Measurements from ENCODE around the gene TFAP2C.
"Not testable (repeated sequence)": the region's sequence is repeated elsewhere in the genome, so short reads cannot be mapped to it uniquely, and the experiment has no call there.

The TFAP2C gene

DNA sequence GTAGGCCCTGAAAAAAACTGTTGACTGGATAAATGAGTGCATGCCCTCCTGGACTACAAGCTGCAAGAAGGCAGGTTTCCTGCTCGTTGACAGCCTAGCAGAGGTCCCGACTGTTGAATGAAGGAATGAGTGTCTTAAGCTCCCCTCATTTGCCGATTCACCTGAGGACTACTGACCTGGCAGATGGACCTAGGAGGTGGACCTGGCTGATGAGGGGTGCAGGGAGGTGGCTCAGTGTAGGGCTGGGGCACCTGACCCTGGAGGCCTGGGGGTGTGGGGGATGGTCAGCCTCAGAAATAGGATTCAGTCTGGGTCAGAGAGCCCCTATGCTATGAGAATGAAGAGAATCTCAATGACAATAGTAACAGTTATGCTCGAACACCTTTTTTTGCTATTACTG is 11.6 kb upstream of the TFAP2C start:
- no peak for DNase-seq

DNA sequence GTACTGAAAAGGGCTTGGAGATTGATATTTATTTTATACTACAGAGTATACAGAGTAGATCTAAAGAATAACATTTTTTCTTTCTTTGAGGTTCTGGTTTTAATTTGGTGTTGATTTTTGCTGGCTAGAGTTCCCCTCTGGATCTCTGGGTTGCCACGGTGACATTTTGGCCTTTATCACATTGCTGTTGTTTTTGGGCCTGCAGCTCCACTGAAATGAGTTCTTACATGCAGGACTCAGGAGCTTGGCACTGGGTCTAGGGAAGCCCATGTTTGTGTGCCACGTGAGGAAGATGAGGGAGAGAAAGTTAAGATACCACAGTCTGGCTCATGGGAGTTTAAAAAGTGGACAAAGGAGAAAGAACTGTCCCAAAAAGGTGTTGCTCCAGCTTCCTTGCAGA is 7.4 kb upstream of the TFAP2C start:
- DNase-seq = no peak

DNA sequence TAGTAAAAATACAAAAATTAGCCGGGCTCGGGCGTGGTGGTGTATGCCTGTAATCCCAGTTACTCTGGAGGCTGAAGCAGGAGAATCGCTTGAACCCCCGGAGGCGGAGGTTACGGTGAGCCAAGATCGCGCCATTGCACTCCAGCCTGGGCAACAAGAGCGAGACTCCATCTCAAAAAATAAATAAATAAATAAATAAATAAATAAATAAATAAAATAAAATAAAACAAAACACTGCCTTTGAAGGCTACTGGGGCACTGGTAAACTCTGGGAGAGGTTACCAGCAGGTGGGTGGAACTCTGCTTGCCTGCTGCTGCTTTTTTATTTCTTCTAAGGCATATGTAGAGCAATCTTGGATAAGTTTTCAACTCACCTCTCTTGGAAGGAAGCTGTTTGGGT is 5.2 kb upstream of the TFAP2C start:
- not testable (repeated sequence) for DNase-seq

DNA sequence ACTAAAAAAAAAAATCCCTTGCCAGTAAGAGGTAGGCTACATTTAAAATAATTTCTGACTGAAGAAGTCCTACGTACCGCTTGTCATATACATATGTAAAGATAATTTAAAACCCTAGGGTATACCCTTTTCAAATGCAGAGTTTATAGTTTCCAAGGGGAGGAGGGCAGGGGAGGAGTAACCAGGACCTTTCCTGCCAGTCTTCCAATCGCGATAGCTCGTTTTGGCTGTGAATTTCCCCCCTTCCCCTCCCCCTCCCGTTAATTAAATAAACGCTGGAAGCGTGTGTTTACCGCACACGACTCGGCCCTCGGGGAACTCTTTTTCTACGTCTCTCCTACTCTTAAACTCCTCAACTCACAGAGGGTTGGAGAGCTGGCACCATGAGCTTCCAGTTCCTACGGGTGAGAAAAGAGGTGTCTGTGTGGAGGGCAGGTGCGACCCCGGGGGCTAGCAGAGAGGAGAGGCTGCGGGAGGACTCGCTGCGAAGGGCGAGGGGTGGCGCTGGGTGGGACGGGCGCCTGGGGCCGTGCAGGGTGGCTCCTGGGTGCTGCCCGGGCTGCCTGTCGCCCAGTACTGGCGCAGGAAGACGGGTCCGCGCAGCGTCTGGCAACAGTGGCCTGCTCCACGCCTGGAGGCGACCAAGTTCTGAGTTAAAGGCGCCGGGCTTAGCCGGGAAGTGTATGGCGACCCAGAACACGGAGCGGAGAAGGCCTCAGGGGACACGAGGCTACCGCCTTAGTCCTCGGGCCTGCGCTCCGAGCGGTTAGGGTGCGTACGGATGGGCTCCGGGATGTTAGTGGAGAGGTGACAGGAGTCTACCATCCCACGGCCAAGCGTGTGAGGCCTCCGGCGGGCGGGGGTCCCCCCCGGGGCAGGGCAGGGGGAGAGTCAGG is 4.1 kb upstream of the TFAP2C start:
- no peak for DNase-seq

DNA sequence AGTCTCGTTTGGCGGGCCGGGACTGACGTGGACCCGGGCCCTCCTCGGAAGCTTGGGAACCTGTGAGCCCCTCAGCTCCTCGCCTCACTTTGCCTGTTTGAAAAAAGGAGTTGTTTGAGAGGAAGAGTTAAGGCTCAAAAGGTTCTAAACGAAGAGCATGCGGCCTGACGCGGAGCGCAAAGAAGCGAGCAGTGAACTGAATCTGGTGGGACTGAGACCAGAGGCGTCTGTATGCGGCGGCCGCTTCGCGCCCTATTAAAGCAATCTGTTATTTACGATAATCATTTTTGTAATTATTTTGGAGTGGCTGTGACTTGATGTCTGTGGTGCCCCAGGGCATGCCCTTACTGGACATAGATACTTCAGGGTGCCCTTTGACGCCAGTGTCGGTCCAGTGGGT is 3.3 kb upstream of the TFAP2C start:
- DNase-seq = no peak

DNA sequence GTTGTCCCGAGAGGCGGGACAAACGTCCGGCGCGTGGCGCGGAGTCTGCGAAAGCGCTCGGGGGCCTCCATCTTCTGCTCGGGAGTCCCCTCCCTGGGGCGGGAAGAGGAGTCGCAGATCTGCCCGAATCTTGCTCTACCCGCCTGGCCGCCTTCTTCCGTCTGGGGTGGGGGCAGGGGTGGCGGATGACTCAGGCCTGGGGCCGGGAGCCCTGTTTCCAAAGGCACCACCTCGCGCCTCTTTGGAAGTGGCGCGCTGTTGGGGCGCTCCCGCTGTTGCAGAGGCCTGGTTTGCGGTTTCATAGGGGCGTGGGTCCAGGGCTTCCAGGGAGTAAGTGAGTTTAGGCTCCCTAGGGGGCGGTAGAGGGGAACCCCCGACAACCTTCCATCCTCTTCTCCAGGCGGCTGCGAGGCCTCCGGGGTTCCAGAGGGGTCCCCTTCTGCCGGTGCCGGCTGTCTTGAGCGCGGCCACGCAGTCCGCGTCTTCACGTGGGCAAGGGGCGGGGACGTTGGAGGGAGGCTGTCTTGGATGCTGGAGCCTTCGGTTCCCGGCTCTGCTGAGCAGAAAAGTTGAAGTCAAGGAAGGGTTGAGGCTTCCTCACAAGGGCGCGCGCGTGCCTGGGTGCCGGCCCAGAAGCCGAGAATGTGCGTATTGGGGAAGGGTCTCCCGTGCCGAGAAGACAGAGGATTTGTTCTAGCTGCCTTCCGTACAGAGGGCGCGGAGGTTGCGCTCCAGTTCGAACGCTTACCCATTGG is 2.6 kb upstream of the TFAP2C start:
- DNase-seq = no peak

DNA sequence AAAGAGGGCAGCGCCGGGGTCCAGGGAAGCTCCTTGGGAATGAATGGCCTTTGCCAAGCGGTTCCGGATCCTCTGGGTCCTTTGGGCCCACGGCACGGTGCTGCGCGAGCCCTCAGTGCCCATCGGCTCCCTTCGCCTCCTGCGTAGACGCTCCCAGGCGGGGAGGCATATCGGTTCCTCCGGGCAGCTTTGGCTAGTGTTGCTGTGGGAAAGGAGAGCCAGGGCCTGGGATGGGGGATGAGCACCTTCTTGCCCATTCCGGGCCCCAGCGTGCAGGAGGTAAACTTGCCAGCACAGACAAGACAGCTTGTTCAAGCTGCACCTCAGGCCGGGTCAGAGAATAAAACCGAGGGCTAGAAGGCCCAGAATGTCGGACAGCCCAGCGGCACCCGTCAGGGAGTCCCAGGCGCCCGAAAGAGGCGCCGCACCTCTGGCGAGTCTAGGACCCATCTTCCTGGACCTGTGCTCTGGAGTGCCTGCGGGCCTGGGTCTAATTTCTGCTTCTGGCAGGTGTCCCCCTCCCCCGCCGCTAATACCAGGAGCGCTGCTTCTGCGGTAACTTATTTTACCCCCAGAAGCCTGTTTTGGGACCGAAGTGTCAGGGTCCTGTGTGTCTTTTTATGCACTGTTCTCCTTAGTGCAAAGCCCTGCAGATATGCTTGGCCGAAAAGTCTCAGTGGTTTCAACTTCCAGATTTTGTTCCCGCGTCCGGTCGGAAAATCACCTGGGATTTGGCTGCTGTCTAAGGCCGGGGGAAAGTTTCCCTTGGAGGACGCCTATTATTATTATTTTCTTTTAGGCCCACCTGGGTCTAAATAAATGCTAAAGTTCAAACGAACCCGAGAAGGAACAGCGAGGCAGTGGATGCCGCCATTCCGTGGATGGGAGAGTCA is 1.7 kb upstream of the TFAP2C start:
- no peak for DNase-seq

DNA sequence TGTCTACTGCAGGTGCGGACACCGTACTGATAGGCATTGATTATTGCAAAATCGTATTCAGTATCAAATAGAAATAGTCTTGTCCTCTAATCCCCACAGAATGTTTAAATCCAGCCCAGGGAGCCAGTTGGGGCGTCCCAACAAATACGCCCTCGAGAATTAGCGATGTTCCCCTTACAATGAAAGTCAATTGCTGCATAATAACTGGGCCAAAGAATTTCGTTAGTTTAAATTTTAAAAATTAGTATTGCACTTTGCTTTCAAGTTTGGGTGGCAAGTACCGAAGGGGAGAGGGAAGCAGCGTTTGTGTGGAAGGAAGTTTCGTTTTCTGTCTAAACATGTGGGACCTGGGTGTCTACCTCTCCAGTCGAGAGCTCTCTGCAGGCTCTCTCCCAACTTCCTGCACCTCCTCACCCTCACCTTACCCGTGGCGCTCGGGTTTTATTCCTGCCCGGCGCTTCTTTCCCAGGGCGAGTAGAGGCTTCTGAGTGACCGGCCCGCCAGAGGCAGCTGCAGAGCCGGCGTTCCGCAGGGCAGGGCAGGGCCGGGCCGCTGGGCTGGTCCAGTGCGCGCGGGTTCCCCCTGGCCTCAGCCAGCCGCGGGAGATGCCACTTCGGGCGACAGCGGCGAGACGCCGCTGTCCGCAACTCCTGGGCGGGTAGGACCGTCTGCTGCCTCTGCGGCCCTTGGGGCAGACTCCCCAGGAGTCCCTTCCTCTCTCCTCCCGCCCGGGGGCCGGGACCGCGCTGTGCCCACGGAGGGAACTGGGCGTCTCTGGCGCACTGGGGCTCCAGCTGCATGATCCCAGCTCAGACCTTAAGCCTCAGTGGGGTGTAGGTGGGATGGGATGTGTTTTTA is 862 bp upstream of the TFAP2C start:
- DNase-seq = no peak

DNA sequence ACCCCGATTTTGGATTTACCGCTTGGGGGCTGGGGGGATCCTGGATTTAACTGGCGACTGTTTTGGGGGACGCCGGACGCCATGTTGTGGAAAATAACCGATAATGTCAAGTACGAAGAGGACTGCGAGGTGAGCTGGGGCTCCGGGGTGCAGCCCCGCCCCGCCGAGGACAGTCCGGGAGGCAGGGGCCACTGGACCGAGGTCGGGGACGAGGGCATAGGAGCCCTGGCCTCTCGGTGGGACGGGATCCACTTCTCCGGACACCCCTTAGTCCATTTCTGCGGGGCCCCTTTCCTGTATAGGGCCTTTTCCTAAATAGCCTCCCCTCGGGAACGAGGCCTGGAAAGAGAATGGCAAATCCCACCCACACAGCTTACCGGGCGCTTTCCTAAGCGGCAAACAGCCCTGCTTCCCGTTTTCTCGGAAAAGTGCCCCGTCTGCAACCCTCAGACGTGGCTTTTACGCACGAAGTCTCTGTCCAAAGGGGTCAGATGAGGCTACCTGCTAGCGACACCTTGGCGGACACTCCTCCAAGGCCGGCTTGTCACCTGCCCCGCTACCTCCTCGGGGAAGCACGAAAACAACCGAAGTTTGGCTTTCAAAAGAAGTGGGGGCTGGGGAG is 469 bp downstream of the TFAP2C start:
- no peak for DNase-seq

DNA sequence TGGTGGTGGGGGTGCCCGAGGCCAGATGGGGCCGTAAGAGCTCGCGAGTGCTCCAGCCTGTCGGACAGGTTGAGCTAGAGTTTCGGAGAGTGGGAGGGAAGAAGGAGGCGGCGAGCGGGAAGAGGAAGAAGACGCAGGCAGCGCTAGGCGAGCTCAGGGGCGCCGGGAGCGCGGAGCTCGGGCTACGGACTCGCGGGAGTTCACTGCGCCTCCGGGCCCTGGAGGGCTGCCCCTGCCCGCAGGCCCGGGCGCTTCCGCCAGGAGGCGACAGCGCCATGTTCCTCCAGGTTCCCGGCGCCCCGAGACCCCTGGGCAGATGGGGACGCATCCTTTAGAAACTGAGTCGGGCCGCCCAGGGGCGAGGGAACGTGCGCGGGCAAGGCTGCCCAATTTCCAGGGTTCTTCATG is 984 bp downstream of the TFAP2C start:
- no peak for DNase-seq

DNA sequence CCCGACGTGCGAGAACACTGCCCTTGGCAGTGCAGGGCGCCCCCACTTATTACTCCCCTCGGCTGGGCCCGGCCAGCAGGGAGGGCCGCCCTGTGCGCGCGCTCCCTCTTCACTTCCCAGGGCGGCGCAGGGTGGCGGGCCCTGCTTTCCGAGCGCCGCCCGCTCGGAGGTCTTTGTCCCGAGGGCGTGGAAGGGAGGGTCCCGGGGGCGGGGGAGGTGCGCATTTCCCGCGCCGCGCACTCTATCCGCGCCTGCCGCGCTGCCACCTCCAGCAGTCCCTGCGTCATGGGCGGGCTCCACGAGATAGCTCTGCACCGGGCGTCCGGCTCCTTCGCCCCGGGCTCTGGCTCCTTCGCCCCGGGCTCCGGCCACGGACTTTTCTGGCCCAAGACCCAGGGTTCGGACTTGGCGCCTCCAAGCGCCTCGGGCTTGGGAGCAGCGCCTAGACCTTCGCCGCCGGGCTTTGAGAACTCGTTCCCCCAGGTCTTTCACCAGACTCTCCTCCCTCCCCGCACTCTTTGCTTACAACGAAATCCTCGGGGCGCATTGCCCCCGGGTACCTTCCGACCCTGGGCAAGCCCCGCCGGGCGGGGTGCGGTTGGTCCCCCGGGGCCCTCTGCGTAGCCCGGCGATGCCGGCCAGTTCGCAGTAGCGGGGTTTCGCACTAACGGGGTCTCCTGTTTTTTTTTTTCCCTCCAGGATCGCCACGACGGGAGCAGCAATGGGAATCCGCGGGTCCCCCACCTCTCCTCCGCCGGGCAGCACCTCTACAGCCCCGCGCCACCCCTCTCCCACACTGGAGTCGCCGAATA is 1.6 kb downstream of the TFAP2C start:
- no peak for DNase-seq

DNA sequence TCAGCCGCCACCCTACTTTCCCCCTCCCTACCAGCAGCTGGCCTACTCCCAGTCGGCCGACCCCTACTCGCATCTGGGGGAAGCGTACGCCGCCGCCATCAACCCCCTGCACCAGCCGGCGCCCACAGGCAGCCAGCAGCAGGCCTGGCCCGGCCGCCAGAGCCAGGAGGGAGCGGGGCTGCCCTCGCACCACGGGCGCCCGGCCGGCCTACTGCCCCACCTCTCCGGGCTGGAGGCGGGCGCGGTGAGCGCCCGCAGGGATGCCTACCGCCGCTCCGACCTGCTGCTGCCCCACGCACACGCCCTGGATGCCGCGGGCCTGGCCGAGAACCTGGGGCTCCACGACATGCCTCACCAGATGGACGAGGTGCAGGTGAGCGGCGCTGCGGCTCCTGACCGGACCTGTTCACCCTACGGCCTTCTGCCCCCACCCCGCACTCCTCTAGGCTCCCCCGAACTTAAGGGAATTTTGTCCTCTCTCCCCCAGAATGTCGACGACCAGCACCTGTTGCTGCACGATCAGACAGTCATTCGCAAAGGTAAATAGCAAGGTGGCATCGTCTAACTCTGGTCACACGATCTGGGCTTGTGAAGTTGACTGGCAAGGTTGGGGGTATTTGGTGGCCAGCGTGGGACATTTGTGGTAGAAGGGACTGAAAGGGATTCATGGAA is 2.3 kb downstream of the TFAP2C start:
- no peak for DNase-seq

DNA sequence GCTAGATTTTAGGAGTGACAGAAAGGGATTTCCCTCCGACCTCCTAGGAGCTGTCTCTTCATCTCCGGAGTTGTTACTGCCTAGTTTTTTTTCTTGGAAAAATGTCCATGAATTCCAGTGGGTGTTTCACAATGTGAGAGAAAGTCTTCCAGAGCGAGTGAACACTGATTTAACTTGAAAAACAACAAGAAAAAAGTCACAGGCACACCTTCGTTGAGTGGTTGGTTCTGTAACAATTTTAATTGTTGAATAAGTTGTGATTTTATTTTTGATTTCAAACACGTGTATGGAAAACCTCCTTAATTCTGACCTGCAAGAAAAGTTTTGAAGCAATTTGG is 2.9 kb downstream of the TFAP2C start:
- DNase-seq = no peak

DNA sequence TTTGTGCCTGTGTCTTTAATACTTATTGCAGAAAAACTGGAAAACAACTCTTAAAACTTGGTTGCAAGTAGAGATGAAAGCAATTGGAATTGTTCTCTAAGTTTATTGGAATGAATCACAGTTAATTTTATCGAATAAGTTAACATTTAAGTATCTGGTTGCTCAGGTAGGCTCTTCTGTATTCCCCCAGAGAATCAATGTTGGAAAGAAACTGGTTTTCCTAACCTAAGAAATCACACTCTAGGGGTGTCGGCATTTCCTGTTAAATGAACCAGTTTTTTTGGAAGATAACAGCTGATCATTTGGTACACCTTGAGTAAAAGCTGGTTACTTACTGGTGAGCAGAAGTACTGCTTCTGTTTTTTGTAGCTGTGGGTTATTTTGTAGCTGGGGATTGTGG is 5.2 kb downstream of the TFAP2C start:
- no peak for DNase-seq

DNA sequence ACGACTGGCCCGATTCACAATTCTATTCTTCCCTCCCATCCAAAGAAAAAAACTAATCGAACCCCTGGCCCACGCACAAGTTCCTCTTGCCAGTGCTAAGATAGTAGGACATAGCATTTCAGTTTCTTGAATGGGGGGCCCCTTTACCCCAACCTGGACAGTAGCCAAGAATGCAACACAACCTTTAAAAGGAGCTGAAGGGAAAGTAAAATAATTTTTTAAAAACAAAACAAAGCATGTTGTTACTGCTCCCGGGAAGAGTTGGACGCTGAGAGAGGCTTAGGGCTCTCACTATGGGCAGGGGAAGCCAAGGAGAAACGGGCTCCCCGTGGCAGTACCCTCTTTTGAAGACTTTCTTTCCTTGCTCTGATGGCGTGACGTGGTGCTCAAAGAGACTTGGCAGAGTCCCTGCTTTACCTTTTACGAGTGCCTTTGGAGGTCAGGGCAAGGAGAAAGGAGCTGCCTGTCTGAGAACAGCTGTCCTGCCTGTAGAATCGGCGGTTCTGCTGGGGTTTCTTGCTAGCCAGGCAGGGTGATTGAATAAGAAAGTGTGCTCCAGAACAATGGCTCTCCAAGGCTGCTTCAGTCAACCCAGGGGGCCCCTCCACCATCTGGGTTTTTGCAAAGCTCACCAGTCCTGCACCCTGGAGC is 5.8 kb downstream of the TFAP2C start:
- no peak for DNase-seq

DNA sequence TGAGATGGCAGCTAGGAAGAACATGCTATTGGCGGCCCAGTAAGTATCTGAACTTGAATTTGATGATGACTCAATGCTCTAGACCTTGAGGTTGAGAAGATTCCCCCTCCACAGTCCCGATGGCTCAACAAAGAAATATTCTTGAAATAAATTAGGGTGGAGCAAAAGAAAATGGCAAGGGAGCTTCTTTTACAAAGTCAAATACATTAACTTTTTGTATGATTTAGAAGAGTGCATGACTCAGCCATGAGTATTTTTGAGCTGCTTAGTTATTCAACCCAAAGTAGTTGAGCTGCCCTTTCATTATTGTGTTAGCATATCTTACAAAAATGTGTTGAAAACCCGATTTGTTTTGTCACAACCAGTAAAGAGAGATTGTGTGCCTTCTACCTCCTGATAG is 7.6 kb downstream of the TFAP2C start:
- no peak for DNase-seq

DNA sequence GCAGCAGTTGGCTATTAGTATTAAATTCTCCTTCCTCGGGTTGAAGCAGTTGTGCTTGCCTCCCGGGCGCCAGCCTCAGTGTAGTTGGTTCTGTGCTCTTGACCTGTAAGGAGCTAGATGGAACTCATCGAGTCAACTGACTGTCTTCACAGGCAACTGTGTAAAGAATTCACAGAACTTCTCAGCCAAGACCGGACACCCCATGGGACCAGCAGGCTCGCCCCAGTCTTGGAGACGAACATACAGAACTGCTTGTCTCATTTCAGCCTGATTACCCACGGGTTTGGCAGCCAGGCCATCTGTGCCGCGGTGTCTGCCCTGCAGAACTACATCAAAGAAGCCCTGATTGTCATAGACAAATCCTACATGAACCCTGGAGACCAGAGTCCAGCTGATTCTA is 8.5 kb downstream of the TFAP2C start:
- no peak for DNase-seq

DNA sequence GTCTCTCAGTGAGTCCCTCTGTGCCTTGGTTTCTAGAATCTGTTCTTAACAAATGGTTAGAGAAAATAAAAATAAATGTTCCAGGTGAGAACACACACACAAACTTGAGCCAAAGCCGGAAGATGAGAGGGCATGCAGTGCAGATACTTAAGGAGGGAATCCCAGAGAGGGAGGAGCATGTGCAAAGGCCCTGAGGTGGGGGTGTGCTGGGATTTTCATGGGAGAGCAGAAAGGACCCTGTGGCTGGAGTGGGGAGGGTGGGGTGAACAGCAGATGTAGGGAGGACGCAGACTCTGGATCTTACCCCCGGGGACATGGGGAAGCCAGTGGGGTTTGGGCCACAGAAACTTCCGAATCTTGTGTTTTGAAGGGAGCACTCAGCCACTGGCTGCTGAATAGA is 17.5 kb downstream of the TFAP2C start:
- no peak for DNase-seq

DNA sequence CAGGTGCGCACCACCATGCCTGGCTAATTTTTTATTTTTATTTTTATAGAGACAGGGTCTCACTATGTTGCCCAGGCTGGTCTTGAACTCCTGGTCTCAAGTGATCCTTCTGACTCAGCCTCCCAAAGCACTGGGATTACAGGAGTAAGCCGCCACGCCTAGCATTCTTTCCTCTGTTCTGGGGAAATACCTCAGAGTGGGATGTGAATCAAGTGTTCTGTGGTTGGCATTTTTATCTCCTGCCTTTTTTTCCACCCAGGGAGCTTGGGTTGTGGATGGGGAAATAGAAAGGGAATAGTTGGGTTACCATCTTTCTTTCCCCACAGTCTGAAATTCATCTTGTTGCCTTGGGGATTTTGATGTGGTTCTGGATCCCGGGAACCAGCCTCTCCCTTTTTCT is 24.1 kb downstream of the TFAP2C start:
- DNase-seq = no peak

DNA sequence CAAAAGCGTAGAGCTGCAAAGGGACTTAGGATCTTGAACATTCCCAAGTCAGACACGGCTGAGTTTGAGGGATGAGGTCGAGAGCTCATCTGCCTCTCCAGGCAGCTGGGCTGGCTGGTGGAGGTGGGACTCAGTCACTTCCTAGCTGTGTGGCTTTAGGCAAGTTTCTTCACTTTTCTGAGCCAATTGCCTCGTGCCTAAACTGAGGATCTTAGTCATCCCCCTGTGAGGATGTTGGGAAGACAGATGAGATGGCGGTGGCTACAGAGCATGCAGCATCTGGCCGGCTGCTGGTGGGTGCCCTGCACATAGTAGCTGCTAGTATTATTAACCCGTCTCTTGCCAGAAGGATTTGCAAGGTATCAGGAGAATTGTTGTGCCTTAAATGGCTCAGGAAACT is 27.5 kb downstream of the TFAP2C start:
- DNase-seq = no peak
